Fibroblast of the aortic adventitia (primary cell): ENCODE results near the gene STOM. TPM values are rescaled to one million over a fixed set of nuclear protein-coding genes. Genes with fewer than 3 reads are reported as not detected.

Source experiments
- DNase-seq: peaks from one replicate; pipeline ENCODE4 v3.0.0-alpha.2; 2010; ENCODE audit warnings: low read depth
- H3K4me3 ChIP-seq: 2 replicates; pipeline ENCODE4 v1.5.1; 2011; ENCODE audit warnings: low read depth, mild to moderate bottlenecking, control low read depth, low read length, moderate library complexity
- total RNA-seq: library from RNA; depleted of rRNA; stranded (reverse); fragments of >200 nt; gene quantifications from 2 replicates; pipeline ENCODE4 v1.2.3, GENCODE V29; 2012; ENCODE audit warnings: low replicate concordance
- TF ChIP-seq, protein P1 (sequence below): IDR thresholded peaks from 2 replicates; pipeline ENCODE4 v1.5.1; 2011; ENCODE audit warnings: mild to moderate bottlenecking, low read length, control low read depth, inconsistent platforms; ENCODE audit not compliant: insufficient read depth

Gene STOM
- total RNA-seq, 1 donor = 115 TPM

GRCh38 chr9:121316852-121317373 lies 53.1 kb downstream of the STOM start:
- TF ChIP-seq, protein P1, sequence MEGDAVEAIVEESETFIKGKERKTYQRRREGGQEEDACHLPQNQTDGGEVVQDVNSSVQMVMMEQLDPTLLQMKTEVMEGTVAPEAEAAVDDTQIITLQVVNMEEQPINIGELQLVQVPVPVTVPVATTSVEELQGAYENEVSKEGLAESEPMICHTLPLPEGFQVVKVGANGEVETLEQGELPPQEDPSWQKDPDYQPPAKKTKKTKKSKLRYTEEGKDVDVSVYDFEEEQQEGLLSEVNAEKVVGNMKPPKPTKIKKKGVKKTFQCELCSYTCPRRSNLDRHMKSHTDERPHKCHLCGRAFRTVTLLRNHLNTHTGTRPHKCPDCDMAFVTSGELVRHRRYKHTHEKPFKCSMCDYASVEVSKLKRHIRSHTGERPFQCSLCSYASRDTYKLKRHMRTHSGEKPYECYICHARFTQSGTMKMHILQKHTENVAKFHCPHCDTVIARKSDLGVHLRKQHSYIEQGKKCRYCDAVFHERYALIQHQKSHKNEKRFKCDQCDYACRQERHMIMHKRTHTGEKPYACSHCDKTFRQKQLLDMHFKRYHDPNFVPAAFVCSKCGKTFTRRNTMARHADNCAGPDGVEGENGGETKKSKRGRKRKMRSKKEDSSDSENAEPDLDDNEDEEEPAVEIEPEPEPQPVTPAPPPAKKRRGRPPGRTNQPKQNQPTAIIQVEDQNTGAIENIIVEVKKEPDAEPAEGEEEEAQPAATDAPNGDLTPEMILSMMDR = no peak
- H3K4me3 ChIP-seq = no peak overlapping the region
- DNase-seq = no peak

- H3K4me3 ChIP-seq = no peak overlapping the region
- DNase-seq = no peak
- TF ChIP-seq, protein P1 = no peak
Measured at GRCh38 chr9:121316378-121316777, 53.7 kb downstream of the STOM start.

DNA sequence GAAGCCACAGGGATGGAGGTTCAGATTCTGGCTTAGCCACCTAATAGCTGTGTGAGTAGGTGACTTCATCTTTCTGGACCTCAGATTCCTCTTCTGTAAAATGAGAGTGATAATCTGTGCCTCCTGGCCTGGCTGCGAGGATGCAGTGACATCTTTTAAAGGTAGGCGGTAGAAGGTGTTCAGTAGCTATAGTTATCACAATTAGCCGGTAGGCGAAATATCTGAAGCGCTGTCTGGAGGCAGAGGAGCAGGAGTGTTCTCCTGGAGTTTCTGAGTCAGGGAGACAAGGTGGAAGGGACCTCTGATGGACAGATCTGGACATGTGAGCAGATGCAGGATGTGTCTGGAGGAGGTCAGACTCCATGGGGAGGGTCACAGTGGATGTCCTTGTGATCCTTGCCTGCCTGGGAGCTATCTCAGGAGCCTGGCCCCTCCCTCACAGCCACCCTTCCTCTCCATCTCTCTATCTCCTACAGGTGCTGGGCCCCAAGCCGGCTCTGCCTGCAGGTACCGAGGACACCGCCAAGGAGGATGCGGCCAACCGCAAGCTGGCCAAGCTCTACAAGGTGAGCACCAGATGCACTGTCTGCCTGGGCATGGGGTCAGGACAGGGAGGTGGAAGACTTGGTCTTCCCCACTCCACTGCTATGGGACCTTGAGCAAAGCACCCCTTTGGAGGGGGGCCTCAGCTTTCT lies 56.4 kb downstream of the STOM start:
- DNase-seq = no peak
- H3K4me3 ChIP-seq = no peak overlapping the region
- TF ChIP-seq, protein P1 = no peak

GRCh38 chr9:121312169-121312568 lies 57.9 kb downstream of the STOM start:
- no peak overlapping the region for H3K4me3 ChIP-seq
- no peak for DNase-seq
- TF ChIP-seq, protein P1 = no peak

GRCh38 chr9:121310571-121310970 lies 59.5 kb downstream of the STOM start:
- TF ChIP-seq, protein P1 = no peak
- DNase-seq = no peak
- H3K4me3 ChIP-seq = no peak overlapping the region

DNA sequence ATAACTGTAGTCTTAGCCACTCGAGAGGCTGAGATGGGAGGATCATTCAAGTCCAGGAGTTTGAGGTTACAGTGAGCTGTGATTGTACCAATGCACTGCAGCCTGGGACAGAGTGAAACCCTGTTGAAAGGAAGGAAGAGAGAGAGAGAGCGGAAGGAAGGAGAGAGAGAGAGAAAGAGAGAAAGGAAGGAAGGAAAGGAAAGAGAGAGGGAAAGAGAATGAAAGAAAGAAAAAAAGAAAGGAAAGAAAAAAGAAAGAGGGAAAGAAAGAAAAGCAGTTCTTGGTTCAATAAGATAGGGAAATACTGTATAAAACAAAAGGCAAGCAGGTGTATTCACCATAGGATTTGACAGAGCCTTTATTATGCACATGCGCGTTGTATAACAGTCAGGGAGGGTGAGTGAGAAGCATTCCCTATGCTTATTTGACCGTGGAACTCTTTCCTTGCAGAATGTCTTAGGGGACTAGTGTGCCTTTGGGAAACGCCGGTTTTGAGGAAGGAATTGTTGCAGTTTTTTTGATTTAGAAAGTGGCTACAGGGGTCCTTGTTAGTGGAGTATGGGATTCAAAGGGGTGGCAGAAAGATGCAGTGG lies 60.1 kb downstream of the STOM start:
- no peak overlapping the region for H3K4me3 ChIP-seq
- TF ChIP-seq, protein P1 = no peak
- DNase-seq = no peak
